Measurements from ENCODE around the gene A1BG. TPM values are rescaled to one million over a fixed set of nuclear protein-coding genes. Genes with fewer than 3 reads are reported as not detected.

Gene A1BG
- total RNA-seq, 4 donors from 2014 or later: 0.50 to 14.9 (median 3.4) TPM

DNA sequence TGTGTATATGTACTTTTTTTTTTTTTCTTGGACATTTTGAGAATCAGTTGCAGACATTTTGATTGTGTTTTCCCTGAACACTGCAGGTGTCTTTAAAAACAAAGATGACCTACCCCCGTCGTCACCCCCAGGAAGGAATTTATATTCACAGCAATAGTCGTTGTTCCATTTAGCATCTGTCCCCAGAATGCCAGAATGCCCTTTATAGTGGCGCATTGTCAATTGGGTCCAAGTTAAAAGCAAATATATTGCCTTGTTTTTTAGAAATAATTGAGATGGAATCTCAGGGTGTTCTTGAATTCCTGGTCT lies 40.4 kb upstream of the A1BG start:
- TF ChIP-seq POLR2A (IDR thresholded peaks at IDR 0.05): no peak
- TF ChIP-seq, protein P1, sequence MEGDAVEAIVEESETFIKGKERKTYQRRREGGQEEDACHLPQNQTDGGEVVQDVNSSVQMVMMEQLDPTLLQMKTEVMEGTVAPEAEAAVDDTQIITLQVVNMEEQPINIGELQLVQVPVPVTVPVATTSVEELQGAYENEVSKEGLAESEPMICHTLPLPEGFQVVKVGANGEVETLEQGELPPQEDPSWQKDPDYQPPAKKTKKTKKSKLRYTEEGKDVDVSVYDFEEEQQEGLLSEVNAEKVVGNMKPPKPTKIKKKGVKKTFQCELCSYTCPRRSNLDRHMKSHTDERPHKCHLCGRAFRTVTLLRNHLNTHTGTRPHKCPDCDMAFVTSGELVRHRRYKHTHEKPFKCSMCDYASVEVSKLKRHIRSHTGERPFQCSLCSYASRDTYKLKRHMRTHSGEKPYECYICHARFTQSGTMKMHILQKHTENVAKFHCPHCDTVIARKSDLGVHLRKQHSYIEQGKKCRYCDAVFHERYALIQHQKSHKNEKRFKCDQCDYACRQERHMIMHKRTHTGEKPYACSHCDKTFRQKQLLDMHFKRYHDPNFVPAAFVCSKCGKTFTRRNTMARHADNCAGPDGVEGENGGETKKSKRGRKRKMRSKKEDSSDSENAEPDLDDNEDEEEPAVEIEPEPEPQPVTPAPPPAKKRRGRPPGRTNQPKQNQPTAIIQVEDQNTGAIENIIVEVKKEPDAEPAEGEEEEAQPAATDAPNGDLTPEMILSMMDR (IDR thresholded peaks at IDR 0.05): no peak
- DNase-seq: no peak
- Histone ChIP-seq H3K4me3 (replicated peaks in 1 of 3) (no peak overlapping the region), H3K4me1 (peaks cover 0 to 16% of the 10 kb centered on the region in 2 donors), H3K27me3 (peaks cover 6% of the 10 kb centered on the region), H3K36me3 (peaks cover 20 to 32% of the 10 kb centered on the region in 2 donors), H3K27ac (no peak overlapping the region), H3K9me3 (no peaks in the 10 kb centered on the region)
- intact Hi-C loops (cut with DNase I): no loop called here
- WGBS, 2 donors: 89 to 93% methylated on average over 4 of the region's 4 CpGs

DNA sequence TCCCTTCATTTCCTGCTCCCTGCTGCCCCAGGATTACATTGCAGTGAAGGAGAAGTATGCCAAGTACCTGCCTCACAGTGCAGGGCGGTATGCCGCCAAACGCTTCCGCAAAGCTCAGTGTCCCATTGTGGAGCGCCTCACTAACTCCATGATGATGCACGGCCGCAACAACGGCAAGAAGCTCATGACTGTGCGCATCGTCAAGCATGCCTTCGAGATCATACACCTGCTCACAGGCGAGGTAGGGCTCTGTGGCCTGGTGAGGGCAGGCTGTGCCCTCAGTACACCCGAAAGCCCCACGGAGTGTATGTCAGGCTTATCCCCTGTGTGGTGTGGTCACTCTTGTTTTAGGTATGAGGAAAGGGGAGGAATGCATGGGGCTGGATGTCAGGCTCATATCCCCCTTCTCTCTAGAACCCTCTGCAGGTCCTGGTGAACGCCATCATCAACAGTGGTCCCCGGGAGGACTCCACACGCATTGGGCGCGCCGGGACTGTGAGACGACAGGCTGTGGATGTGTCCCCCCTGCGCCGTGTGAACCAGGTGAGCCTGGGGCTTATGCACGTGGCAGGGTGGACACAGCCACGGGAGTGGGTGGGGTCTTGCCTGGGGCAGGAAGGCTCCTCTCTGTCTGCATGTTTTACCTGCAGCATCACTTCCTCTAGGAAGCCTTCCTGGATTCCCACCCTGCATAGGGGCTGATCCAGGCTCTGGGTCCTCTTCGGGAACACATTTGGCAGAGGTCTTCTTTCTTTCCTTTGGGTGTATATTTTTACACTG lies 39.8 kb upstream of the A1BG start:
- DNase-seq: no peak
- Histone ChIP-seq H3K36me3 (peaks cover 20 to 32% of the 10 kb centered on the region in 2 donors), H3K4me3 (replicated peaks in 1 of 3) (no peak overlapping the region), H3K9me3 (no peaks in the 10 kb centered on the region), H3K4me1 (peaks cover 0 to 18% of the 10 kb centered on the region in 2 donors), H3K27me3 (peaks cover 6% of the 10 kb centered on the region), H3K27ac (no peak overlapping the region)
- intact Hi-C loops (cut with DNase I): no loop called here
- TF ChIP-seq POLR2A (IDR thresholded peaks at IDR 0.05): no peak
- TF ChIP-seq, protein P1 (IDR thresholded peaks at IDR 0.05): no peak
- WGBS, 2 donors: 94% methylated on average over 19 to 25 of the region's 26 CpGs

DNA sequence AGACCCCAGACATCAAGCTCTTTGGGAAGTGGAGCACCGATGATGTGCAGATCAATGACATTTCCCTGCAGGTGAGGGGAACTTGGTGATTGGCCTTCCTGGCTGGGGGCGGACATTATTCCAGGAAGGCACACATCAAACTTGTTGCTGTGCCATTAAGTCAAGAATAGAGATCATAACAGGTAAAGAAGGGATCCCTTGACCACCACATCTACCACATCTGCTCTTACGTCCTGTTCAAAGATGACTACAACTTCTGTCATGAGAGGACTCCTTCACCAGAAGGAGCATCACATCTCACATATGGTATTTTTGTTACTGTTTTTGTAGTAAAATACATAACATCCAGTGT lies 34.9 kb upstream of the A1BG start:
- intact Hi-C loops (cut with DNase I): loop anchor here (10.0 kb wide), 1 partner anchor 63 kb away; the partner anchor contains the start of gene ZSCAN22
- Histone ChIP-seq H3K27me3 (no peaks in the 10 kb centered on the region), H3K9me3 (no peaks in the 10 kb centered on the region), H3K27ac (no peak overlapping the region), H3K4me3 (replicated peaks in 1 of 3) (peak overlapping the region in 1 of 3 donors; percentile 54), H3K36me3 (peaks cover 5 to 13% of the 10 kb centered on the region in 2 donors), H3K4me1 (peaks cover 15 to 20% of the 10 kb centered on the region in 2 donors)
- no peak for DNase-seq
- TF ChIP-seq POLR2A (IDR thresholded peaks at IDR 0.05): no peak
- TF ChIP-seq, protein P1 (IDR thresholded peaks at IDR 0.05): no peak
- 88 to 89% methylated on average over 3 of the region's 3 CpGs for WGBS, 2 donors

DNA sequence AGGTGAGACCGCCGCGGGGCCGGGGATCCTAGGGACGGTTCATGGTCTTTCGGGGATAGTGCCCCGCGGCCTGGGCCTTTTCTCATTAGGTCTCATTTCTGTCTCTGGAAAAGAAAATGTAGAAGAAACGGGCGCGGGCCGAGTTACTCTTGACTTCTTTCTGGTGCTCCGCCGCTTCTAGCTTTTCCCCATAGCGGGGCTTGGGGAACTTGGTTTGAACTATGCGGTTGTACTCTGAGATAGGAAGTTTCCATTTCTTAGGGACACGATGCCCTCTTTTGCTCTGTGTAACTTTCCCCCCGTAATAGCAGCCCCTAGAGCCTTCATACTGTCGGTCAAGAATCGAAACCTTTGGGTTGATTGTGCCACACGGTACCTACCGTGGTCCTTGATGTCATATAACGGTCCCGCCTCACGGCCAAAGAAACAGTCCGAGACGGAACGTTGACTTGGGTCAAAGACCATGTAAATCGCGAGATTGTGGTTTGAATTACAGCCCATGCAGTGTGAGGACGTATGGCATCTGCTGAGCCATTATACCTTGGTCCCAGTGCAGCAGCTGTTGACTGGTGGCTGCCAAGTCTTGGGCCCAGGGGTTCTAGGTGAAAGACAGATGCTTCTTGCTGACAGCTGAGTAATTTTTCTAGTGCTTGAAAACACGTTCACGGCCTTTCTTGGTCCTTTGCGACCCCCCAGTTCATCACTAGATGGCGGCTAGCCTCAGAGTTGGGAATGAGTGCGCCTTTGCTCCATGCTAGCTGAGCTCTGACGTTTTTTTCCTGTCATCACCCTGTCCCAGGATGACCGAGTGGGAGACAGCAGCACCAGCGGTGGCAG lies 34.3 kb upstream of the A1BG start:
- no peak for DNase-seq
- Histone ChIP-seq H3K4me1 (peaks cover 15 to 20% of the 10 kb centered on the region in 2 donors), H3K36me3 (peaks cover 0 to 9% of the 10 kb centered on the region in 2 donors), H3K9me3 (no peaks in the 10 kb centered on the region), H3K27me3 (no peaks in the 10 kb centered on the region), H3K4me3 (replicated peaks in 1 of 3) (peak overlapping the region; percentile 54 to 82 (median 57)), H3K27ac (peak overlapping the region in 1 of 3 donors; percentile 89)
- WGBS, 2 donors: 9% methylated on average over 39 of the region's 39 CpGs
- TF ChIP-seq POLR2A (IDR thresholded peaks at IDR 0.05): no peak
- intact Hi-C loops (cut with DNase I): loop anchor here (10.0 kb wide), 1 partner anchor 63 kb away; the partner anchor contains the start of gene ZSCAN22

DNA sequence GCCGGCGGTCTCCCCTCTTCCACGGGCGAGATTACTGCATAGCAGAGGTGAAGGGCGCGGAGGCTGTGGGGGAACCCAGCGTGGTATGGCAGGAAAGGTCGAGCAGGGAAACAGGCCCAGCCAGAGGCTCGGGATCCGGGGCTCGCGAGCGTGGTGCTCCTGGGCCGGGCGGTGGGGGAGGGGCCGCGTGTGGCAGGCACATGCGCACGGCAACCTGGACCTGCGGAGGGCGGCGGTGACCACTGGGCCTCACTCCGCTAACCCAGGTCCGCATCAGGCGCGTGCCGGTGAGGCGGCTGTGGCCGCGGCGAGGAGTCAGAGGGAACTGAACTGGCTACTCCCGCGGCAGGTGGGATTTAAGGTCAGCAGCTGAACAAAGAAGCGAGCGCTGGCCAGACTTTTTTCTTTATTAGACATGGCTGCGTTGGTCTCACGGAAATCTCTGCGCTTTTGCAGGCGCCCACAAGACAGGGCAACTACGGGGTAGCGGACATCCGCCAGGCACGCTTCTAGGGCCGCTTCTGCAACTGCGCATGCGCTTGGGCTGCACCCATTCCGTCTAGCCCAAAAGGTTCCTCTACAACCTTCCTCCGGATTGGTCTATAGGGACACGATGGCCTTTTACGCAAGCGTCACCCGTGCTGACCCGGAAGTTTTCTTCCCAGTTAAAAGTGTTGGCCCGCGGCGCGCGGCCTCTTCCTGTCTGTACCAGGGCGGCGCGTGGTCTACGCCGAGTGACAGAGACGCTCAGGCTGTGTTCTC lies 33.5 kb upstream of the A1BG start, which contains the start of gene RPS5:
Gene RPS5, plus strand, starts transcription at position 694 of the 762 bp plus-strand sequence. CDS start 869 bp downstream, outside the sequence.
- Histone ChIP-seq H3K4me3 (replicated peaks in 1 of 3) (peak within 1 kb of the TSS; percentile 54 to 82 (median 57)), H3K27me3 (no peaks in the 10 kb centered on the region), H3K4me1 (peaks cover 18 to 26% of the 10 kb centered on the region in 2 donors), H3K9me3 (no peaks in the 10 kb centered on the region), H3K36me3 (peaks cover 0 to 8% of the 10 kb centered on the region in 2 donors), H3K27ac (peak within 1 kb of the TSS; percentile 89 to 99 (median 93))
- peak; percentile 96 for DNase-seq
- intact Hi-C loops (cut with DNase I): loop anchor here (10.0 kb wide), 1 partner anchor 62 kb away; the partner anchor contains the start of gene ZSCAN22
- TF ChIP-seq, protein P1 (IDR thresholded peaks at IDR 0.05): no peak
- TF ChIP-seq POLR2A (IDR thresholded peaks at IDR 0.05): peak; percentile 9 to 75
- WGBS, 2 donors: 0 to 1% methylated on average over 21 to 22 of the region's 64 CpGs

Data from thyroid gland (tissue), 4 donors.